Measurements from ENCODE around the gene CALB2.

- TF ChIP-seq, protein P1, sequence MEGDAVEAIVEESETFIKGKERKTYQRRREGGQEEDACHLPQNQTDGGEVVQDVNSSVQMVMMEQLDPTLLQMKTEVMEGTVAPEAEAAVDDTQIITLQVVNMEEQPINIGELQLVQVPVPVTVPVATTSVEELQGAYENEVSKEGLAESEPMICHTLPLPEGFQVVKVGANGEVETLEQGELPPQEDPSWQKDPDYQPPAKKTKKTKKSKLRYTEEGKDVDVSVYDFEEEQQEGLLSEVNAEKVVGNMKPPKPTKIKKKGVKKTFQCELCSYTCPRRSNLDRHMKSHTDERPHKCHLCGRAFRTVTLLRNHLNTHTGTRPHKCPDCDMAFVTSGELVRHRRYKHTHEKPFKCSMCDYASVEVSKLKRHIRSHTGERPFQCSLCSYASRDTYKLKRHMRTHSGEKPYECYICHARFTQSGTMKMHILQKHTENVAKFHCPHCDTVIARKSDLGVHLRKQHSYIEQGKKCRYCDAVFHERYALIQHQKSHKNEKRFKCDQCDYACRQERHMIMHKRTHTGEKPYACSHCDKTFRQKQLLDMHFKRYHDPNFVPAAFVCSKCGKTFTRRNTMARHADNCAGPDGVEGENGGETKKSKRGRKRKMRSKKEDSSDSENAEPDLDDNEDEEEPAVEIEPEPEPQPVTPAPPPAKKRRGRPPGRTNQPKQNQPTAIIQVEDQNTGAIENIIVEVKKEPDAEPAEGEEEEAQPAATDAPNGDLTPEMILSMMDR (IDR thresholded peaks at IDR 0.05; ENCODE audit: insufficient read depth, low read length, poor library complexity, severe bottlenecking) = no peak
- TF ChIP-seq EZH2phosphoT487 (conservative IDR thresholded peaks at IDR 0.05; ENCODE audit: low read length) = no peak
Observed at GRCh38 chr16:71341881-71342280, 16.6 kb upstream of the CALB2 start.

Data from SU-DHL-6 (cell line).